H1 (cell line): Measurements from ENCODE around the gene MARK4. TPM values are rescaled to one million over a fixed set of nuclear protein-coding genes. Genes with fewer than 3 reads are reported as not detected.

Experiments
- CTCF ChIA-PET: fragments of 300-600 bp; sonication (Branson Sonifier 250); formaldehyde crosslinking; loops from one replicate; lab custom pipeline; 2021; ENCODE audit not compliant: partially characterized antibody; lab: Charles Lee
- POLR2A ChIA-PET: fragments of 300-600 bp; sonication (Branson Sonifier 250); formaldehyde crosslinking; loops from one replicate; lab custom pipeline; 2021; ENCODE audit warnings: inconsistent platforms; ENCODE audit not compliant: partially characterized antibody; lab: Charles Lee
- DNase-seq, 2 experiments: peaks; one replicate each; pipeline versions ENCODE4 v3.0.0 to v3.0.0-alpha.2; 2010 to 2022; ENCODE audit warnings: low spot score in 2 of 2, low read depth in 1 of 2, mixed read lengths in 1 of 2
- FAIRE-seq: peaks from 2 replicates; lab custom pipeline; 2011; peaks lifted over from hg19 to GRCh38; lab: Jason Lieb, UNC
- H2AFZ ChIP-seq: 2 replicates; pipeline ENCODE4 v1.8.1; 2012; ENCODE audit warnings: low read length, inconsistent platforms
- H2AK5ac ChIP-seq: 2 replicates; pipeline ENCODE4 v1.6.1; 2013; ENCODE audit warnings: low read depth, low read length
- H2BK120ac ChIP-seq: replicated peaks from 2 replicates; pipeline ENCODE3; 2013; ENCODE audit warnings: low read depth, low read length, inconsistent platforms
- H2BK12ac ChIP-seq: 2 replicates; pipeline ENCODE4 v1.6.1; 2013; ENCODE audit warnings: low read depth, low read length
- H2BK15ac ChIP-seq: 2 replicates; pipeline ENCODE4 v1.6.1; 2013; ENCODE audit warnings: low read length
- H2BK20ac ChIP-seq: 2 replicates; pipeline ENCODE4 v1.6.1; 2013; ENCODE audit warnings: low read length
- H2BK5ac ChIP-seq: 2 replicates; pipeline ENCODE4 v1.6.1; 2013; ENCODE audit warnings: low read depth, low read length
- H3K14ac ChIP-seq: 2 replicates; pipeline ENCODE4 v1.6.1; 2013; ENCODE audit warnings: inconsistent platforms; ENCODE audit not compliant: insufficient read length
- H3K18ac ChIP-seq: 2 replicates; pipeline ENCODE4 v1.6.1; 2013; ENCODE audit warnings: low read length; ENCODE audit errors: extremely low read depth
- H3K23ac ChIP-seq: 2 replicates; pipeline ENCODE4 v1.6.1; 2013; ENCODE audit warnings: inconsistent platforms; ENCODE audit not compliant: insufficient read length
- H3K23me2 ChIP-seq: 2 replicates; pipeline ENCODE4 v1.6.1; 2013; ENCODE audit warnings: low read depth, low read length
- H3K27ac ChIP-seq: 2 replicates; pipeline ENCODE4 v1.6.1; 2011; ENCODE audit warnings: low read depth, low read length, inconsistent platforms
- H3K27me3 ChIP-seq, 4 experiments: replicated peaks in 1 of 4; 1 replicate in 1 of 4; 2 replicates in 3 of 4; pipeline versions ENCODE4 v1.6.1 to v1.8.1; 2011 to 2013; ENCODE audit warnings: low read length in 3 of 4, mild to moderate bottlenecking in 3 of 4, inconsistent platforms in 2 of 4, mixed read lengths in 2 of 4, moderate library complexity in 1 of 4; ENCODE audit not compliant: control insufficient read depth in 3 of 4, insufficient read depth in 3 of 4; ENCODE audit errors: extremely low read depth in 1 of 4
- H3K36me3 ChIP-seq, 4 experiments: 2 replicates each; pipeline versions ENCODE4 v1.6.1 to v1.8.1; 2011 to 2013; ENCODE audit warnings: mild to moderate bottlenecking in 4 of 4, low read length in 3 of 4, moderate library complexity in 2 of 4, control low read depth in 1 of 4, inconsistent platforms in 1 of 4; ENCODE audit not compliant: insufficient read depth in 4 of 4, control insufficient read depth in 2 of 4
- H3K4ac ChIP-seq: replicated peaks from 2 replicates; pipeline ENCODE3; 2013; ENCODE audit warnings: low read length, low read depth, mixed read lengths, inconsistent platforms; ENCODE audit not compliant: insufficient read length
- H3K4me1 ChIP-seq, 4 experiments: replicated peaks in 1 of 4; 1 replicate in 1 of 4; 2 replicates in 3 of 4; pipeline versions ENCODE4 v1.6.1 to v1.8.1; 2011 to 2013; ENCODE audit warnings: low read length in 3 of 4, inconsistent platforms in 2 of 4, mixed read lengths in 1 of 4; ENCODE audit not compliant: insufficient read depth in 4 of 4, control insufficient read depth in 3 of 4
- H3K4me2 ChIP-seq, 2 experiments: 2 replicates each; pipeline versions ENCODE4 v1.6.1 to v1.8.1; 2011 to 2013; ENCODE audit warnings: low read depth in 2 of 2, low read length in 2 of 2, control low read depth in 1 of 2, inconsistent platforms in 1 of 2, mild to moderate bottlenecking in 1 of 2; ENCODE audit not compliant: insufficient read depth in 1 of 2
- H3K4me3 ChIP-seq, 4 experiments: fragments of 200-600, 300-600 bp in 1 of 4; sonication (generic), shearing (Covaris generic), sonication (Bioruptor Twin) in 1 of 4; 2 replicates each; pipeline versions ENCODE4 v1.5.1 to v1.8.1; 2011 to 2016; ENCODE audit warnings: low read length in 4 of 4, low read depth in 3 of 4, control low read depth in 2 of 4, inconsistent platforms in 2 of 4, mild to moderate bottlenecking in 2 of 4, mixed read lengths in 1 of 4, moderate library complexity in 1 of 4; ENCODE audit not compliant: insufficient read depth in 2 of 4; ENCODE audit errors: extremely low read depth in 1 of 4
- H3K56ac ChIP-seq: replicated peaks from 2 replicates; pipeline ENCODE3; 2013; ENCODE audit warnings: low read depth, mild to moderate bottlenecking, mixed read lengths, low read length, inconsistent platforms; ENCODE audit not compliant: insufficient read length
- H3K79me1 ChIP-seq: 2 replicates; pipeline ENCODE4 v1.6.1; 2013; ENCODE audit warnings: low read depth, low read length, control low read depth
- H3K79me2 ChIP-seq, 2 experiments: 2 replicates each; pipeline versions ENCODE4 v1.6.1 to v1.8.1; 2012 to 2013; ENCODE audit warnings: low read length in 2 of 2, mild to moderate bottlenecking in 2 of 2, inconsistent platforms in 1 of 2; ENCODE audit not compliant: insufficient read depth in 2 of 2, control insufficient read depth in 1 of 2
- H3K9ac ChIP-seq, 4 experiments: replicated peaks in 1 of 4; 1 replicate in 1 of 4; 2 replicates in 3 of 4; pipeline versions ENCODE4 v1.6.1 to v1.8.1; 2011 to 2013; ENCODE audit warnings: low read depth in 3 of 4, low read length in 3 of 4, control low read depth in 2 of 4, mild to moderate bottlenecking in 2 of 4, moderate library complexity in 2 of 4, inconsistent platforms in 1 of 4; ENCODE audit errors: extremely low read depth in 1 of 4
- H3K9me3 ChIP-seq, 2 experiments: 2 replicates each; pipeline versions ENCODE4 v1.6.1 to v1.8.1; 2012 to 2013; ENCODE audit warnings: mild to moderate bottlenecking in 2 of 2, moderate library complexity in 2 of 2, control low read depth in 1 of 2, inconsistent platforms in 1 of 2, low read depth in 1 of 2, low read length in 1 of 2, mixed read lengths in 1 of 2; ENCODE audit not compliant: insufficient read depth in 2 of 2
- H4K20me1 ChIP-seq, 2 experiments: replicated peaks in 1 of 2; 2 replicates each; pipeline versions ENCODE3 to v1.8.1; 2011 to 2013; ENCODE audit warnings: inconsistent platforms in 2 of 2, low read length in 2 of 2, mild to moderate bottlenecking in 1 of 2; ENCODE audit not compliant: insufficient read depth in 2 of 2, control insufficient read depth in 1 of 2
- H4K5ac ChIP-seq: 2 replicates; pipeline ENCODE4 v1.6.1; 2013; ENCODE audit warnings: low read length, low read depth, mixed read lengths, inconsistent platforms; ENCODE audit not compliant: insufficient read length
- H4K8ac ChIP-seq: 2 replicates; pipeline ENCODE4 v1.8.0; 2013; ENCODE audit warnings: mild to moderate bottlenecking, moderate library complexity, low read length, inconsistent platforms; ENCODE audit not compliant: insufficient read depth; ENCODE audit errors: extremely low read depth
- H4K91ac ChIP-seq: replicated peaks from 2 replicates; pipeline ENCODE3; 2013; ENCODE audit warnings: low read length, mixed read lengths, inconsistent platforms; ENCODE audit not compliant: insufficient read length
- BACH1 ChIP-seq: IDR thresholded peaks from 2 replicates; pipeline ENCODE4 v1.6.1; 2012; ENCODE audit warnings: low read length, improper control_type of control experiment
- CHD2 ChIP-seq: IDR thresholded peaks from 2 replicates; pipeline ENCODE4 v1.6.1; 2012; ENCODE audit warnings: low read length, improper control_type of control experiment
- EZH2 ChIP-seq: fragments of 200-600 bp; sonication (generic); IDR thresholded peaks from 2 replicates; pipeline ENCODE4 v1.7.1; 2012; ENCODE audit warnings: low read depth, mild to moderate bottlenecking, moderate library complexity, low read length, inconsistent platforms; ENCODE audit not compliant: severe bottlenecking
- FOSL1 ChIP-seq: IDR thresholded peaks from 2 replicates; pipeline ENCODE4 v1.6.1; 2011; ENCODE audit warnings: mild to moderate bottlenecking, low read depth, low read length, moderate library complexity; ENCODE audit not compliant: insufficient read depth
- HDAC6 ChIP-seq: IDR thresholded peaks from one replicate; pipeline ENCODE4 v1.7.1; 2012; ENCODE audit warnings: low read depth, mild to moderate bottlenecking, inconsistent platforms, low read length, moderate library complexity
- KDM1A ChIP-seq: fragments of 200-600, 300-600 bp; sonication (generic); IDR thresholded peaks from 2 replicates; pipeline ENCODE4 v1.7.1; 2016; ENCODE audit warnings: mild to moderate bottlenecking, low read length, borderline replicate concordance
- MAX ChIP-seq: IDR thresholded peaks from 2 replicates; pipeline ENCODE4 v1.6.1; 2012; ENCODE audit warnings: inconsistent platforms
- POU5F1 ChIP-seq: IDR thresholded peaks from 2 replicates; pipeline ENCODE4 v1.6.1; 2011; ENCODE audit warnings: low read depth, mild to moderate bottlenecking, low read length, moderate library complexity
- SP4 ChIP-seq: IDR thresholded peaks from 2 replicates; pipeline ENCODE4 v1.6.1; 2012; ENCODE audit warnings: low read length, inconsistent platforms
- TBP ChIP-seq: IDR thresholded peaks from 2 replicates; pipeline ENCODE4 v1.6.1; 2011; ENCODE audit warnings: low read depth, low read length, improper control_type of control experiment
- USF2 ChIP-seq: IDR thresholded peaks from 2 replicates; pipeline ENCODE4 v1.6.1; 2011; ENCODE audit warnings: low read length, improper control_type of control experiment
- ZNF274 ChIP-seq: IDR thresholded peaks from 2 replicates; pipeline ENCODE4 v1.7.0; 2012; ENCODE audit warnings: low read length, borderline replicate concordance; ENCODE audit errors: extremely low read depth
- WGBS, 2 experiments: shearing (Covaris generic) in 1 of 2; methylation state at CpG; one replicate each; pipeline versions ENCODE4 v1.1.6 to v1.1.7; 2013 to 2015; ENCODE audit warnings: low lambda C conversion rate in 2 of 2, mixed read lengths in 2 of 2, inconsistent platforms in 1 of 2, low coverage in 1 of 2, missing lambda C conversion rate in 1 of 2; ENCODE audit not compliant: insufficient replicate concordance in 2 of 2, insufficient coverage in 1 of 2, insufficient read length in 1 of 2; ENCODE audit errors: extremely low coverage in 1 of 2, missing lambda C conversion rate in 1 of 2; 5-methylcytosine and 5-hydroxymethylcytosine counted together
- polyA plus RNA-seq, 7 experiments: library from polyadenylated mRNA; depleted of rRNA in 3 of 7; stranded (reverse) in 5 of 7; unstranded in 2 of 7; fragments of >200 nt in 5 of 7; fragments of 200-250 nt in 2 of 7; gene quantifications; 1 replicate in 5 of 7; 2 replicates in 1 of 7; 4 replicates in 1 of 7; pipeline versions ENCODE4 v1.2.1 to v1.2.3, GENCODE V29; 2011 to 2013; ENCODE audit warnings: missing spikeins in 2 of 7, mixed read lengths in 2 of 7
- total RNA-seq: library from RNA; stranded (reverse); fragmentation: NEBNext Ultra II Directional; extraction: Animal tissue kit (Norgen Biotek cat#: 25700); gene quantifications from 2 replicates; pipeline ENCODE4 v1.2.1, GENCODE V29; 2021

The MARK4 gene
- total and polyA plus RNA-seq, 2 of the 8 experiments (the other 6 are each of a cell fraction or from before 2014, with no cell fraction given): 12.3 to 49.8 TPM

GRCh38 chr19:45255611-45256157 lies 4.6 kb downstream of the MARK4 start:
- Histone ChIP-seq H3K4me3 (no peak overlapping the region), H3K14ac (no peak overlapping the region), H3K4me1 (peaks cover 0 to 6% (median 0%) of the 10 kb centered on the region in 4 experiments; a peak in 2 of 7 replicates), H3K27ac (no peak overlapping the region), H3K4ac (no peak overlapping the region), H3K23me2 (peaks cover 6% of the 10 kb centered on the region), H3K79me1 (peaks cover 13% of the 10 kb centered on the region), H3K9me3 (no peaks in the 10 kb centered on the region), H3K79me2 (peaks cover 0 to 27% of the 10 kb centered on the region in 2 experiments; a peak in 2 of 4 replicates), H3K4me2 (no peak overlapping the region), H4K20me1 (peaks cover 22 to 27% of the 10 kb centered on the region in 2 experiments), H3K56ac (no peak overlapping the region), H4K91ac (no peak overlapping the region), H3K36me3 (no peaks in the 10 kb centered on the region; a peak in 1 of 8 replicates), H4K5ac (no peak overlapping the region), H2AFZ (no peak overlapping the region), H2BK5ac (no peak overlapping the region), H2BK120ac (no peak overlapping the region), H2BK15ac (no peak overlapping the region), H3K18ac (no peak overlapping the region), H2BK12ac (no peak overlapping the region), H4K8ac (no peak overlapping the region), H3K27me3 (no peaks in the 10 kb centered on the region), H2BK20ac (no peak overlapping the region), H3K23ac (no peak overlapping the region), H2AK5ac (no peak overlapping the region), H3K9ac (no peak overlapping the region)
- CTCF ChIA-PET: interaction anchor here (1.8 kb wide), 1 partner anchor 9 kb away, joined by 4 read pairs; no protein-coding TSS in a partner anchor
- FAIRE-seq: no peak
- no peak for DNase-seq
- POLR2A ChIA-PET: no interaction called here
- WGBS, 2 experiments: 88% methylated on average over 9 of the region's 9 CpGs; no CpG with 5 or more reads in 1 of the 2 experiments
- TF ChIP-seq POU5F1 (no peak), SP4 (no peak), USF2 (no peak), FOSL1 (no peak), MAX (no peak), TBP (no peak), BACH1 (no peak), ZNF274 (no peak), EZH2 (no peak), CHD2 (no peak), KDM1A (no peak), HDAC6 (no peak)
